Duodenal mucosa (tissue), 2 donors: ENCODE data around the gene CFAP61.

Source experiments
- H3K27ac ChIP-seq: one replicate; pipeline ENCODE4 v1.7.0; 2013; ENCODE audit warnings: low read depth, low read length
- H3K27me3 ChIP-seq, 2 donors: one replicate each; pipeline ENCODE4 v1.7.0; 2013; ENCODE audit warnings: low read length in 2 of 2, control low read depth in 1 of 2; ENCODE audit not compliant: insufficient read depth in 2 of 2, control insufficient read depth in 1 of 2
- H3K36me3 ChIP-seq, 2 donors: one replicate each; pipeline ENCODE4 v1.7.0; 2013; ENCODE audit warnings: low read length in 2 of 2, control low read depth in 1 of 2; ENCODE audit not compliant: insufficient read depth in 2 of 2, control insufficient read depth in 1 of 2
- H3K4me1 ChIP-seq, 2 donors: one replicate each; pipeline ENCODE4 v1.7.0; 2013; ENCODE audit warnings: low read length in 2 of 2, control low read depth in 1 of 2; ENCODE audit not compliant: insufficient read depth in 2 of 2, control insufficient read depth in 1 of 2
- H3K4me3 ChIP-seq, 2 donors: one replicate each; pipeline ENCODE4 v1.7.0; 2013; ENCODE audit warnings: low read length in 2 of 2, low read depth in 1 of 2
- H3K9ac ChIP-seq, 2 donors: one replicate each; pipeline ENCODE4 v1.7.0; 2013; ENCODE audit warnings: low read length in 2 of 2, low read depth in 1 of 2
- H3K9me3 ChIP-seq, 2 donors: one replicate each; pipeline ENCODE4 v1.7.0; 2013; ENCODE audit warnings: low read length in 2 of 2, control low read depth in 1 of 2; ENCODE audit not compliant: control insufficient read depth in 1 of 2

CFAP61 gene

DNA sequence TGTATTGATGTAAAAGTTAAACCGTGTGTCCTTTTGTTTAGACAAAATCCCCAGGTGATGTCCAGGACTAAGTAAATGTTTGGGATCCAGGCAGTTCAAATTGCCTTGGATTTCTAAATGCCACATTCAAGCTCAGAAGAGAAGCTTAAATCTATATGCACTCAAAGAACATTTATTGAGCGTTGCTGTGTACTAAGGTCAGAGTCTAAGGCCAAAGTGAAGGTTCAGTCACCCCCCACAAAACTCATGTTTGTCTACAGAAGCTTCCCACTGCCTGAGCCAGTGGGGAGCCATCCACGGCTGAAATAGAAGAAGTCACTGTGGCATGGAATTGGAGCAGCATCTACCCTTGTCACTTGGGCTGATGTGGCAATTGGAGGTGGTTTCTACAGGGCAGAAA is 244.8 kb downstream of the CFAP61 start:
- H3K4me1 ChIP-seq = no peaks in the 10 kb centered on the region
- no peak overlapping the region for H3K4me3 ChIP-seq
- H3K36me3 ChIP-seq = no peaks in the 10 kb centered on the region

DNA sequence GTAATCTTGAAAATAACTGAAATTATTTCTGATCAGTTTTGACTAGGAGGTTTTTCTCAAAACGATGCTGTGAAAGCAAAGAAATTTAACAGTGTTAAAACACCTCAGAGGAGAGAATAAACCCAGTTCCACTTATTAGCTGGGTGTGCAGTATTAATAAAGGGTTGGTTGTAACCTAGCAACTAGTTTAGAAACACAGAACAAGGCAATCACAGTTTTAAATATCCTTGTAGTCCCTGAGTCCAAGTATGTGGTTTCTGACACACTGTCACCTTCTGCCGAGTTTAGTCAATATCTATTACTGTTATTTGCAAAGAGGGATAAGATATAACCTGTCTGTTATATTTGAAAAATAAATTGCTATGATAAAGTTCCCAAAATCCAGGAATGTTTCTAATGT is 245.4 kb downstream of the CFAP61 start:
- H3K4me1 ChIP-seq = no peaks in the 10 kb centered on the region
- H3K27ac ChIP-seq = no peak overlapping the region
- H3K9ac ChIP-seq = no peak overlapping the region
- no peaks in the 10 kb centered on the region for H3K36me3 ChIP-seq
- H3K27me3 ChIP-seq = no peaks in the 10 kb centered on the region
- H3K9me3 ChIP-seq = no peaks in the 10 kb centered on the region
- no peak overlapping the region for H3K4me3 ChIP-seq

More for the DNA sequence above, 244.8 kb downstream of the CFAP61 start:
- H3K9me3 ChIP-seq = no peaks in the 10 kb centered on the region
- no peak overlapping the region for H3K9ac ChIP-seq
- no peak overlapping the region for H3K27ac ChIP-seq
- H3K27me3 ChIP-seq = no peaks in the 10 kb centered on the region

DNA sequence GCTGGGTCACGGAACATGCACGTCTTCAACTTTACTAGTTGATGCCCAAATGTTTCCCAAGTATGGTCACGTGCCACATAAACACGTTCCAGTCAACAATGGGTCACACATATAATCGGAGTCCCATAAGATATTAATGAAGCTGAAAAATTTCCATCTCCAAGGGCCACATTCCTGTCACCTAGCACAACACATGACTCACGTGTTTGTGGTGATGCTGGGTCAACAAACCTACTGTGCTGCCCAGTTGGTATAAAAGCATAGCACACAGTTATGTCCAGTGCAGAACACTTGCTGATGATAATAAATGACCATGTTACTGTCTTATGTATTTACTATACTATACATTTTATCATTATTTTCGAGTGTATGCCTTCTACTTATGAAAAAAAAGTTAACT is 247.6 kb downstream of the CFAP61 start:
- H3K4me3 ChIP-seq = no peak overlapping the region
- H3K9me3 ChIP-seq = no peaks in the 10 kb centered on the region
- no peaks in the 10 kb centered on the region for H3K4me1 ChIP-seq
- H3K9ac ChIP-seq = no peak overlapping the region
- H3K36me3 ChIP-seq = no peaks in the 10 kb centered on the region
- H3K27ac ChIP-seq = no peak overlapping the region
- no peaks in the 10 kb centered on the region for H3K27me3 ChIP-seq

DNA sequence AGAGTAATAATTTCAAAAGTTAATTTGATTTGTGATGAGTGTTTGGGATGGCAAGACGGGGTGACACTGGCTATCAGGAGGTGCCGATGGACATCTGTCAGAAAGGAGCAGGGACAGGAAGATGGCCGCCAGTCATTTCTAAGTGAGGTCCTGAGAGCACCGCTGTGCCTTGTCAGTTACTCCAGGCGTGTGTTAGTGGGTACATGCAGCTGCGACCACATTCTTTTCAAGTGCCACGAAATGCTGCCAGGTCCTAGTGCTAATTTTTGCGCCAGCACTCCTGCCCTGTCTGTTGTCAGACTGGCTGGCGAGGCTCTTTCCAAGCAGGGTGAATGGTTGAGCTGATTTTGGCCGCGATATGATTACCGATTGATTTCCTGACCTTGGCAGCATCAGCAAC is 251.0 kb downstream of the CFAP61 start:
- Histone ChIP-seq H3K4me3 (no peak overlapping the region), H3K36me3 (no peaks in the 10 kb centered on the region), H3K27me3 (no peaks in the 10 kb centered on the region), H3K4me1 (no peaks in the 10 kb centered on the region), H3K9me3 (no peaks in the 10 kb centered on the region), H3K9ac (no peak overlapping the region), H3K27ac (no peak overlapping the region)

DNA sequence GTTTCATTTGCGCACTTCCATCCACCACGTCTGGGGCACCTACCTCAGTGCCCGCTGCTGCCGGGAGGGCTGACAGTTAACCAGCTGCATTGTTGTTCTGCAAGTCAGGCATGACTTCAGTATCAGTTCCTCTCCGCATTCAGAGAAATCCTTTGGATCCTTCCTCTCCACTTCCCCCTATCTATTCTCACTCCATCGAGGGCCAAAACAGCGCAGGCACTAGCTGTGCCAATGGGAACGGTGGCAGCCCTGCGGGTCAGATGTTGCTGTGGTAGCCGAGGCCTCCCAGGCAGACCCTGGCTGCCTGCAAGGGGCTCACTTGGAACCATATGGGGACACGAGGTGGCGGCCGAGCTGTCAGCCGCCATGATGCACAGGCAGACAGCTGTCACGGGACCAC is 251.4 kb downstream of the CFAP61 start:
- H3K36me3 ChIP-seq = no peaks in the 10 kb centered on the region
- no peak overlapping the region for H3K27ac ChIP-seq
- H3K4me1 ChIP-seq = no peaks in the 10 kb centered on the region
- no peak overlapping the region for H3K4me3 ChIP-seq
- H3K27me3 ChIP-seq = no peaks in the 10 kb centered on the region
- no peak overlapping the region for H3K9ac ChIP-seq
- H3K9me3 ChIP-seq = no peaks in the 10 kb centered on the region

DNA sequence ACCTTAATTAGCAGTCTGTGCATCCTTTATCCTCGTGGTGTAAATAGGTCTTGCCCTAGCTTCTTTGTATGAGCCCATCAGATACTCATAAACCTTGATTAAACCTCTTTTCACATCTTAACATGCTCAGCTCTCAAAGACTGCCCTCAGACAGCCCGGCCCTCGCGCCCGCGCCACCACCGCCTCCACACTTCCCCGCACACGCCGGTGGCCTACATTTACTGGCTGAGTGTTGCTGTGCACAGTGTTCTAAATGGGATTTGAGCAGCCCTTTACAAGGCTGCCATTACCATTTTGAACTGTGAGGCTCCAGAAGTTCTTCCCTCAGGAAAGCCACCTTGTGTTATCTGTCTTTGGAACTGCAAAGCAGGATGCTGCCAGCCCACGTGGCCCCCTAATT is 252.6 kb downstream of the CFAP61 start:
- Histone ChIP-seq H3K27me3 (no peaks in the 10 kb centered on the region), H3K9me3 (no peaks in the 10 kb centered on the region), H3K27ac (no peak overlapping the region), H3K4me3 (no peak overlapping the region), H3K36me3 (no peaks in the 10 kb centered on the region), H3K4me1 (no peaks in the 10 kb centered on the region), H3K9ac (no peak overlapping the region)

DNA sequence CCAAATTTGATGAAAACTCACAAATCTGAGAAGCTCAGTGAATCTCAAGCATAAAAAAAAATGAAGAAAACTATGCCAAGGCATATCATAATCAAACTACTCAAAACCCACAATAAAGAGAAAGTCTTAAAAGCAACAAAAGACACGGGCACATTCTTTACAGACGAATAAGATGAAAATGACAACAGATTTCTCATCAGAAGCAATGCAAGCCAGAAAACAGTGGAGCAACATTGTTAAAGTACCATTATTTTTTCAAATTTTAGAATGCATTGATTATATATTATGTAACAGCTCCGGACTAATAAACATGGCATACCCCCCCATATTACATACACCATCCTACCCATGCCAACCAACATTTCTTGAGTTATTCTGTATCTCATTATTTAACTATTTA is 260.2 kb downstream of the CFAP61 start:
- Histone ChIP-seq H3K36me3 (no peaks in the 10 kb centered on the region), H3K27me3 (peaks cover 4 to 6% of the 10 kb centered on the region in 2 donors), H3K4me1 (no peaks in the 10 kb centered on the region), H3K27ac (no peak overlapping the region), H3K4me3 (no peak overlapping the region), H3K9ac (no peak overlapping the region), H3K9me3 (no peaks in the 10 kb centered on the region)

DNA sequence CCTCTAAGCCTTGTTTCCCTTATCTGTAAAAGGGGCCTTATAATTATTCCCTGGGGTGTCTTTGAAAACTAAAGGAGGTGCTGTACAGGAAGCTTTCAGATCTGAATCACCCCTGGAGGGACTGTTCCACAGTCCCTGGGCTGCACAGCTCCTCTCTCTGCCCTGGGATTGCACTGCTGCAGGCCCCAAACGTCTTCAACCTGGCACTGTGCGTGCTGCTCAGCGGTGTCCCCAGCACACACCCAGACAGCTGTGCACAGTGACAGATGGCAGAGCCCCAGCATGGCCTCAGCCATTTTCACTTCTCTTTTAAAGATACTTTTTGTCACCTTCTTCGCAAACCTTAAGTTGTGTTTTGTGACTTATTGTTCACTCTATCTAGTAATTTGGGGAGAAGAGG is 264.9 kb downstream of the CFAP61 start:
- Histone ChIP-seq H3K4me3 (no peak overlapping the region), H3K9ac (no peak overlapping the region), H3K4me1 (no peaks in the 10 kb centered on the region), H3K9me3 (no peaks in the 10 kb centered on the region), H3K27ac (no peak overlapping the region), H3K27me3 (no peaks in the 10 kb centered on the region), H3K36me3 (no peaks in the 10 kb centered on the region)

DNA sequence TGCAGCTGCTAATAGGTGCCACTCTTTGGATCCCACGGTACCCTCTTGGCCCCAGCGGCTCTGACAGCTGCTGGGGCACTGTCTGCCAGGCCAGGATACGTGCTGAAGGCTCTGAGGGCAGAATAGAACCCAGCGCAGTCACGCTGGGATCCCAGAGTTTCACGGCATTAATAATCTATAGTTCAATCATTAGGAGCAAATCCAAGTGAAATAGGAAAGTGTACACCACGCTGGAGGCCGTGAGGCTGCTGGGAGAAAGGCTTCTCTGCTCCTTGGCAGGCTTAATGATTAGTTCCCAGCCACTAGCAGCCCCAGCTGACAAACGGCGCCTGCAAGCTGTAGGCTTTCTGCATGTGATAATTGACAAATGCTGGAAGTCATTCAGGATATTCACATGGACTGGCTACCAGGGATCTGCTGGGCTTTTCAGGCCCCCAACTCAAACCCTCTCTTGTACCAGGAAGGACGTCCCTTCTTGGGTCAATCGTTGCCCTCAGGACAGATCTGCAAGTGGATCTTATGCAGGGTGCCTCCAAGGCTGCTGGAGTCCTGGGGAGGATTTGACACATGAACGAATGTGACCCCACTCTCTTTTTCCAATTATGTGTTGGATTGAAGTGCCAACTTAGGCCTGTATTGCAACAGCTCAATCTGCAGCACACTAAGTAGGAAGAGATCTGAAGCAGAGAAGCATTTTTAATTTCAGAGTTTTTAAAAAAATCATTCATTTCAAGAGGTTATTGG is 265.5 kb downstream of the CFAP61 start:
- no peaks in the 10 kb centered on the region for H3K9me3 ChIP-seq
- no peak overlapping the region for H3K27ac ChIP-seq
- no peak overlapping the region for H3K9ac ChIP-seq
- H3K4me3 ChIP-seq = no peak overlapping the region
- no peaks in the 10 kb centered on the region for H3K36me3 ChIP-seq
- H3K27me3 ChIP-seq = no peaks in the 10 kb centered on the region
- no peaks in the 10 kb centered on the region for H3K4me1 ChIP-seq

DNA sequence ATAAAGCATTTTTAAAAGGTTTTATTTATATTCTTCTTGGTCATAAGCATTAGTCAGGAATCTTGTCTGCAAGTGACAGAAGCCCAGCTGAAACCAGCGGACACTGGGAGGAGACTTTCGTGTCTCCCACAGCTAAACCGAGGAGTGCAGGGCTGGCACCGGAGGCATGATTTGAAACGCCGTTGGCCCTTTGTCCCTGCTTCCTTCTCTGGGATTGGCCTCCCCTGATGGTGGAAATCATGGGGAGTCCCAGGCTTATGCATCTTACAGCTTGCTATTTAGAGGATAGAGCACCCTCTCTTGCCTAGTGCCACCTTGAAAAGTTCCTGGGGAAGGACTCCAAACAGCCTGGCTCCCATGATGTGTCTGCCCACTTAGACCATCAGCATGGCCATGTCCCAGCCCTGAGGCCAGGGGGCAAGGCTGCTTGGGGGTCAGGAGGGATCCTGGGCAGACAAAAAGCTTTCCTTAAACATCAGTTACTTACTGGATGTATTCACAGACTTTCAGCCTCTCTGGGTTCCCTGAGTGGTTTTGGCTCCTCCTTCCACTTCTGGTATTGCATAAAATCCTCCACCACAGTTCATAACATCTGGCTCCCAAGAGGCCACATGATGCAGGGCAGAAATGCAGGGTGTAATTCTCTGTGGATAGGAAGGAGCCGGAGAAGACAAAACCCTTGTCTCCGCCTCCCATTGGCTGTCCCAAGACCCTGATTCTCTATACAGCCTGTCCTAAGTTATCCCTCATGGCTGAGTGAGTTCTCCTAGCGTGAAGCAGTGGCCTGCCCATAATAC is 266.2 kb downstream of the CFAP61 start:
- H3K36me3 ChIP-seq = no peaks in the 10 kb centered on the region
- no peaks in the 10 kb centered on the region for H3K4me1 ChIP-seq
- no peak overlapping the region for H3K27ac ChIP-seq
- H3K27me3 ChIP-seq = no peaks in the 10 kb centered on the region
- H3K4me3 ChIP-seq = no peak overlapping the region
- no peaks in the 10 kb centered on the region for H3K9me3 ChIP-seq
- no peak overlapping the region for H3K9ac ChIP-seq
